HepG2 (cell line): ENCODE results near the gene CFAP119. TPM values are rescaled to one million over a fixed set of nuclear protein-coding genes. Genes with fewer than 3 reads are reported as not detected.

Experiments
- AFF4 ChIP-seq: sonication (generic); formaldehyde crosslinking; IDR thresholded peaks from 2 replicates; pipeline ENCODE4 v1.4.0; 2020; ENCODE audit warnings: missing genetic modification reagents
- AHDC1 ChIP-seq: sonication (generic); formaldehyde crosslinking; IDR thresholded peaks from 2 replicates; pipeline ENCODE4 v1.5.1; 2020; ENCODE audit warnings: mild to moderate bottlenecking, missing genetic modification reagents, borderline replicate concordance
- HES4 ChIP-seq: sonication (generic); formaldehyde crosslinking; IDR thresholded peaks from 2 replicates; pipeline ENCODE4 v1.9.0; 2021; ENCODE audit warnings: mild to moderate bottlenecking, missing genetic modification reagents, borderline replicate concordance
- KDM3A ChIP-seq: IDR thresholded peaks from 2 replicates; pipeline ENCODE4 v1.6.1; 2018; ENCODE audit warnings: low read depth, missing compliant biosample characterization
- MNT ChIP-seq: fragments of 450-650 bp; IDR thresholded peaks from 2 replicates; pipeline ENCODE4 v1.6.1; 2016
- POLR2G ChIP-seq: fragments of 200-400 bp; formaldehyde crosslinking; IDR thresholded peaks from 2 replicates; pipeline ENCODE4 v1.6.1; 2018; ENCODE audit warnings: mild to moderate bottlenecking, low read depth, low read length, moderate library complexity
- PRDM15 ChIP-seq: sonication (generic); formaldehyde crosslinking; IDR thresholded peaks from 2 replicates; pipeline ENCODE4 v1.4.0; 2020; ENCODE audit warnings: missing genetic modification reagents
- SSRP1 ChIP-seq: IDR thresholded peaks from 2 replicates; pipeline ENCODE4 v1.6.1; 2016; ENCODE audit warnings: control low read depth
- TEF ChIP-seq: sonication (generic); formaldehyde crosslinking; IDR thresholded peaks from 2 replicates; pipeline ENCODE4 v1.5.0; 2020; ENCODE audit warnings: missing genetic modification reagents
- TSC22D2 ChIP-seq: sonication (generic); formaldehyde crosslinking; IDR thresholded peaks from 2 replicates; pipeline ENCODE4 v1.5.1; 2020; ENCODE audit warnings: missing genetic modification reagents, mild to moderate bottlenecking, borderline replicate concordance
- ZBTB21 ChIP-seq: sonication (generic); formaldehyde crosslinking; IDR thresholded peaks from 2 replicates; pipeline ENCODE4 v1.4.0; 2020; ENCODE audit warnings: missing genetic modification reagents
- ZFP1 ChIP-seq: IDR thresholded peaks from 2 replicates; pipeline ENCODE4 v1.6.1; 2016
- polyA plus RNA-seq, 8 experiments: library from polyadenylated mRNA; depleted of rRNA in 3 of 8; stranded (reverse) in 7 of 8; unstranded in 1 of 8; fragments of >200 nt; fragmentation: Illumina TruSeq in 4 of 8; extraction: Trizol in 4 of 8; gene quantifications; 2 replicates each; pipeline versions ENCODE4 v1.2.1 to v1.2.3, GENCODE V29; 2011 to 2016; ENCODE audit warnings: low read depth in 4 of 8, missing spikeins in 1 of 8, mixed read lengths in 1 of 8; ENCODE audit not compliant: insufficient read depth in 1 of 8
- total RNA-seq, 5 experiments: library from RNA; depleted of rRNA; stranded (reverse); fragments of >200 nt; fragmentation: Illumina TruSeq; extraction: Trizol; gene quantifications; 2 replicates each; pipeline ENCODE4 v1.2.3, GENCODE V29; 2016; ENCODE audit warnings: low read depth in 1 of 5

The CFAP119 gene
- total and polyA plus RNA-seq, 2 of the 13 experiments (the other 11 are each of a cell fraction or from before 2014, with no cell fraction given) = 6.4 TPM

GRCh38 chr16:30775392-30776188, 13.7 kb upstream of the CFAP119 start (continued):
- peak; percentile 85 for TF ChIP-seq PRDM15 (CRISPR knock-in tag)
- peak; percentile 93 for TF ChIP-seq HES4 (CRISPR knock-in tag)
- peak; percentile 77 for TF ChIP-seq SSRP1 (CRISPR knock-in tag)
- TF ChIP-seq TSC22D2 (CRISPR knock-in tag) = peak; percentile 69; the same call in 1 of the 2 replicates
- peak; percentile 81; the same call in 1 of the 2 replicates for TF ChIP-seq KDM3A (CRISPR knock-in tag)
- peak; percentile 92 for TF ChIP-seq POLR2G
- TF ChIP-seq ZFP1 (CRISPR knock-in tag) = peak; percentile 84
- TF ChIP-seq MNT = peak; percentile 50
- peak; percentile 69 for TF ChIP-seq AFF4 (CRISPR knock-in tag)
- 0 out of 2 replicates have a peak, but pooled peaks have one; percentile 22 for TF ChIP-seq ZBTB21
- no peak; the same call in 1 of the 2 replicates for TF ChIP-seq TEF (CRISPR knock-in tag)
- no peak; the same call in 1 of the 2 replicates for TF ChIP-seq AHDC1
